DND-41 (cell line): Measurements from ENCODE around the gene ATP2B1.

ENCODE experiments used
- ATAC-seq: fragments of 200-7000 bp; cut with Tn5 transposase; 3 replicates; pipeline ENCODE4 v1.9.1; 2021; ENCODE audit warnings: low read depth; ENCODE audit not compliant: insufficient read depth
- DNase-seq: peaks from one replicate; pipeline ENCODE4 v3.0.0-alpha.2; 2020
- H2AFZ ChIP-seq: 2 replicates; pipeline ENCODE4 v1.6.0; 2012; ENCODE audit warnings: low read depth, low read length
- H3K27ac ChIP-seq: 2 replicates; pipeline ENCODE4 v1.5.1; 2012; ENCODE audit warnings: low read length, inconsistent platforms
- H3K27me3 ChIP-seq: fragments of 200-600 bp; sonication (generic); 2 replicates; pipeline ENCODE4 v1.6.0; 2012; ENCODE audit warnings: low read length, mild to moderate bottlenecking, inconsistent platforms; ENCODE audit not compliant: insufficient read depth, poor library complexity
- H3K36me3 ChIP-seq: 2 replicates; pipeline ENCODE4 v1.5.1; 2012; ENCODE audit warnings: low read length, inconsistent platforms; ENCODE audit not compliant: insufficient read depth
- H3K4me1 ChIP-seq: 2 replicates; pipeline ENCODE4 v1.5.1; 2012; ENCODE audit warnings: mild to moderate bottlenecking, low read length; ENCODE audit not compliant: insufficient read depth
- H3K4me2 ChIP-seq: 2 replicates; pipeline ENCODE4 v1.6.0; 2012; ENCODE audit warnings: mild to moderate bottlenecking, moderate library complexity, low read length, inconsistent platforms; ENCODE audit not compliant: insufficient read depth
- H3K4me3 ChIP-seq, 2 experiments: fragments of 200-600 bp in 1 of 2; shearing (Covaris generic) in 1 of 2; 2 replicates each; pipeline ENCODE4 v1.5.1; 2012 to 2016; ENCODE audit warnings: inconsistent platforms in 2 of 2, low read length in 2 of 2, mild to moderate bottlenecking in 2 of 2, low read depth in 1 of 2, moderate library complexity in 1 of 2
- H3K79me2 ChIP-seq: 2 replicates; pipeline ENCODE4 v1.6.0; 2012; ENCODE audit warnings: low read length, inconsistent platforms; ENCODE audit not compliant: insufficient read depth
- H3K9ac ChIP-seq: 2 replicates; pipeline ENCODE4 v1.6.0; 2012; ENCODE audit warnings: low read depth, mild to moderate bottlenecking, inconsistent platforms, low read length, moderate library complexity
- H3K9me3 ChIP-seq: 2 replicates; pipeline ENCODE4 v1.5.1; 2012; ENCODE audit warnings: low read length, moderate library complexity, mild to moderate bottlenecking, inconsistent platforms; ENCODE audit not compliant: insufficient read depth, severe bottlenecking
- H4K20me1 ChIP-seq: 2 replicates; pipeline ENCODE4 v1.6.0; 2012; ENCODE audit warnings: low read length; ENCODE audit not compliant: insufficient read depth
- EZH2 ChIP-seq: IDR thresholded peaks from 3 replicates; pipeline ENCODE4 v1.6.1; 2012; ENCODE audit warnings: borderline replicate concordance, low read depth, mild to moderate bottlenecking, moderate library complexity, low read length, inconsistent platforms; ENCODE audit not compliant: severe bottlenecking
- TF ChIP-seq, protein P1 (sequence below): IDR thresholded peaks from 2 replicates; pipeline ENCODE4 v1.5.1; 2012; ENCODE audit warnings: borderline replicate concordance, low read length, moderate library complexity, mild to moderate bottlenecking; ENCODE audit not compliant: poor library complexity, severe bottlenecking; ENCODE audit errors: extremely low read depth

ATP2B1 gene

DNA sequence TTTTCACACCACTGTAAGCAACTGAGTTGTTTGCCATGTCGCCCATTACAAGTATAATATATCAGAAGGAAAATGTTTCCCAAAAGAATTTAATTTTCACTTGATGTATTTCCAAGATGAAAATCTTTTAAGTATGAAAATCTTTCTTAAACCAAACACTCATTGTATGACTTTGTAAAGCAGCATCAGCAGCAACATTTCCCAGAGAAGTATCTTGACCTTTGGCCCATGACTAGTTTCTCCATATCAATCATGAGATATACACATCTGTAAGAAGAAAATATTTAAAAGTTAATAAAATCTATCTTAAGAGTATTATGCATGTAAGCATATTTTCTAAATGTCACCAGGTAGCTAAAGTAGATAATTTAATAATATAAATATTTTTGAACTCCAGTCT, 52.8 kb downstream of the ATP2B1 start:
- DNase-seq (no peak), ATAC-seq (no peak)
- no peak overlapping the region for H3K4me3 ChIP-seq
- no peak overlapping the region for H3K9ac ChIP-seq
- H4K20me1 ChIP-seq, result no peaks in the 10 kb centered on the region
- peaks cover 23% of the 10 kb centered on the region for H3K79me2 ChIP-seq
- TF ChIP-seq, protein P1, sequence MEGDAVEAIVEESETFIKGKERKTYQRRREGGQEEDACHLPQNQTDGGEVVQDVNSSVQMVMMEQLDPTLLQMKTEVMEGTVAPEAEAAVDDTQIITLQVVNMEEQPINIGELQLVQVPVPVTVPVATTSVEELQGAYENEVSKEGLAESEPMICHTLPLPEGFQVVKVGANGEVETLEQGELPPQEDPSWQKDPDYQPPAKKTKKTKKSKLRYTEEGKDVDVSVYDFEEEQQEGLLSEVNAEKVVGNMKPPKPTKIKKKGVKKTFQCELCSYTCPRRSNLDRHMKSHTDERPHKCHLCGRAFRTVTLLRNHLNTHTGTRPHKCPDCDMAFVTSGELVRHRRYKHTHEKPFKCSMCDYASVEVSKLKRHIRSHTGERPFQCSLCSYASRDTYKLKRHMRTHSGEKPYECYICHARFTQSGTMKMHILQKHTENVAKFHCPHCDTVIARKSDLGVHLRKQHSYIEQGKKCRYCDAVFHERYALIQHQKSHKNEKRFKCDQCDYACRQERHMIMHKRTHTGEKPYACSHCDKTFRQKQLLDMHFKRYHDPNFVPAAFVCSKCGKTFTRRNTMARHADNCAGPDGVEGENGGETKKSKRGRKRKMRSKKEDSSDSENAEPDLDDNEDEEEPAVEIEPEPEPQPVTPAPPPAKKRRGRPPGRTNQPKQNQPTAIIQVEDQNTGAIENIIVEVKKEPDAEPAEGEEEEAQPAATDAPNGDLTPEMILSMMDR, result no peak
- no peak for TF ChIP-seq EZH2
- no peak overlapping the region for H3K27ac ChIP-seq
- H3K4me2 ChIP-seq, result no peak overlapping the region
- no peaks in the 10 kb centered on the region for H3K27me3 ChIP-seq
- no peak overlapping the region for H2AFZ ChIP-seq
- no peaks in the 10 kb centered on the region for H3K9me3 ChIP-seq
- H3K4me1 ChIP-seq, result no peaks in the 10 kb centered on the region
- H3K36me3 ChIP-seq, result no peaks in the 10 kb centered on the region; the same call in 1 of the 2 replicates

DNA sequence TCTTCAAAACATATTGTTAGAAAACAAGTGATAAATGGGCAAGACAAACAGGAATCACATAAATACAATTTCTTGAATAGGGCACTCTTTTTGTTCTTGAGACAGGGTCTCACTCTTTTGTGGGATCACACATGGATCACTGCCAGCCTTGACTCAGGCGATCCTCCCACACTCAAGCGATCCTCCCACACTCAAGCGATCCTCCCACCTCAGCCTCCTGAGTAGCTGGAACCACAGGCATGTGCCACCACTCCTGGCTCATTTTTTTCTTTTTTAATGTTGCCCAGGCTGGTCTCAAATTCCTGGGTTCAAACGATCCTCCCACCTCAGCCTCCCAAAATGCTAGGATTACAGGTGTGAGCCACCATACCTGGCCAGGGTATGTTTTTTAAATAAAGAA, 57.4 kb downstream of the ATP2B1 start:
- peaks cover 6% of the 10 kb centered on the region; the same call in 1 of the 2 replicates for H3K79me2 ChIP-seq
- no peak overlapping the region for H2AFZ ChIP-seq
- no peaks in the 10 kb centered on the region for H3K4me1 ChIP-seq
- ATAC-seq, result no peak
- no peaks in the 10 kb centered on the region for H3K27me3 ChIP-seq
- peaks cover 4% of the 10 kb centered on the region for H3K9me3 ChIP-seq
- peaks cover 11% of the 10 kb centered on the region for H3K36me3 ChIP-seq
- no peak for TF ChIP-seq EZH2
- TF ChIP-seq, protein P1, result no peak
- no peak overlapping the region for H3K4me3 ChIP-seq
- no peak for DNase-seq
- H3K27ac ChIP-seq, result no peak overlapping the region
- H3K4me2 ChIP-seq, result no peak overlapping the region
- 0 out of 2 replicates have a peak, but pooled peaks cover 8% of the 10 kb centered on the region for H4K20me1 ChIP-seq
- no peak overlapping the region for H3K9ac ChIP-seq

DNA sequence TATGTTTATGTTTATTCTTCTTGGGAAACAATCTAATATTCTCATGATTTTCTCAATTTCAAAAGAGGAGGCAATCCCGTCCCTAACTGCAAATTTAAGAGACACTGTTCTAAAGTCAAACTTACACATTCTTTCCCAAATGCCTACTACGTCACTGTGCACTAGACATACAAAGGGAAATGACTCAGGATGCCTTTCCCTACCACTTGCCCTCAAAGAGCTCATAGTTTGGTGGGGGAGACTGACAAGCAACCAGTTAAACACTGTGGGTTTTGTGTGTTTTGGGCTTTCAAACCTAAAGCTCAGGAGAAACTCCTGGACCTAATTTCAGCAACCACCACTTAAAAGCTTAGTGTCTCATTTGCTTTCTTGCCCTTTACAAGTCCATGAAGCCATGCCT, 58.4 kb downstream of the ATP2B1 start:
- no peaks in the 10 kb centered on the region for H3K27me3 ChIP-seq
- H3K27ac ChIP-seq, result no peak overlapping the region
- no peak overlapping the region for H3K4me3 ChIP-seq
- no peak for TF ChIP-seq EZH2
- TF ChIP-seq, protein P1, result no peak
- no peak overlapping the region for H2AFZ ChIP-seq
- H3K9ac ChIP-seq, result no peak overlapping the region
- ATAC-seq (no peak), DNase-seq (no peak)
- H3K4me1 ChIP-seq, result no peaks in the 10 kb centered on the region
- no peak overlapping the region for H3K4me2 ChIP-seq
- 0 out of 2 replicates have a peak, but pooled peaks cover 8% of the 10 kb centered on the region for H4K20me1 ChIP-seq
- H3K36me3 ChIP-seq, result peaks cover 11% of the 10 kb centered on the region
- H3K9me3 ChIP-seq, result peaks cover 4% of the 10 kb centered on the region
- peaks cover 8% of the 10 kb centered on the region; the same call in 1 of the 2 replicates for H3K79me2 ChIP-seq
